Colonic mucosa (tissue), 4 donors: ENCODE results near the gene MSMO1. TPM values are rescaled to one million over a fixed set of nuclear protein-coding genes. Genes with fewer than 3 reads are reported as not detected.
A peak's percentile ranks its signal among the peaks of the same experiment; 100 is the strongest.

Experiments
- DNase-seq: peaks from one replicate; pipeline ENCODE4 v3.0.0-alpha.2; 2020
- H3K27ac ChIP-seq: fragments of 200-600 bp; one replicate; pipeline ENCODE4 v1.8.0; 2021
- H3K27me3 ChIP-seq: fragments of 200-600 bp; one replicate; pipeline ENCODE4 v1.8.0; 2021
- H3K36me3 ChIP-seq: fragments of 200-600 bp; one replicate; pipeline ENCODE4 v1.8.0; 2021
- H3K4me1 ChIP-seq: fragments of 200-600 bp; one replicate; pipeline ENCODE4 v1.8.0; 2021; ENCODE audit warnings: mild to moderate bottlenecking
- H3K4me3 ChIP-seq: fragments of 200-600 bp; one replicate; pipeline ENCODE4 v1.8.0; 2021
- H3K9ac ChIP-seq, 2 donors: one replicate each; pipeline ENCODE4 v1.7.0; 2013; ENCODE audit warnings: control low read depth in 2 of 2, low read depth in 2 of 2, low read length in 2 of 2
- H3K9me3 ChIP-seq: fragments of 200-600 bp; one replicate; pipeline ENCODE4 v1.8.0; 2021
- CTCF ChIP-seq: fragments of 200-600 bp; IDR thresholded peaks from one replicate; pipeline ENCODE4 v1.8.0; 2022; ENCODE audit warnings: antibody characterized with exemption, mild to moderate bottlenecking
- intact Hi-C: fragments of 100-400 bp; cut with DNase I; formaldehyde crosslinking; loops from one replicate; pipeline ENCODE4 v1.14.1; 2022
- total RNA-seq, 2 donors: library from RNA; stranded (reverse); fragmentation: NEBNext Ultra II Directional in 1 of 2; extraction: Animal tissue kit (Norgen Biotek cat#: 25700) in 1 of 2; gene quantifications; one replicate each; pipeline ENCODE4 v1.2.1, GENCODE V29; 2021
- donor health status: healthy.
- donor health status: DM: no; HTN: no; CAD: no.
- donor health status: DM: no; HTN: no; CAD: no.

Gene MSMO1
- total RNA-seq, 2 donors from 2014 or later: 51.7 to 290 TPM

GRCh38 chr4:165378745-165379677 is 51.5 kb downstream of the MSMO1 start, which contains the start of gene CPE:
TSS of gene CPE (plus strand) at chr4:165379008. CDS start at chr4:165379222, 214 bp downstream.
- peak; percentile 67 for DNase-seq
- Histone ChIP-seq H3K4me1 (no peaks in the 10 kb centered on the region), H3K9ac (peak within 1 kb of the TSS in 1 of 2 donors; percentile 41), H3K27ac (peak within 1 kb of the TSS; percentile 16), H3K4me3 (peak within 1 kb of the TSS; percentile 49), H3K36me3 (no peaks in the 10 kb centered on the region), H3K27me3 (no peaks in the 10 kb centered on the region), H3K9me3 (no peaks in the 10 kb centered on the region)
- intact Hi-C loops: no loop called here
- TF ChIP-seq CTCF: peak; percentile 39

- H3K27me3 ChIP-seq: no peaks in the 10 kb centered on the region
- no peaks in the 10 kb centered on the region for H3K9me3 ChIP-seq
- no peak for TF ChIP-seq CTCF
- intact Hi-C loops: no loop called here
- no peaks in the 10 kb centered on the region for H3K4me1 ChIP-seq
- H3K9ac ChIP-seq: no peak overlapping the region
- no peak for DNase-seq
- H3K36me3 ChIP-seq: no peaks in the 10 kb centered on the region
- peak overlapping the region; percentile 49 for H3K4me3 ChIP-seq
- H3K27ac ChIP-seq: no peak overlapping the region
Observed at GRCh38 chr4:165379678-165380064, 52.2 kb downstream of the MSMO1 start.

GRCh38 chr4:165380805-165381204 is 53.3 kb downstream of the MSMO1 start:
- no peak overlapping the region for H3K9ac ChIP-seq
- no peak for TF ChIP-seq CTCF

GRCh38 chr4:165381821-165382373 is 54.4 kb downstream of the MSMO1 start:
- Histone ChIP-seq H3K27ac (no peak overlapping the region), H3K27me3 (no peaks in the 10 kb centered on the region), H3K4me3 (no peak overlapping the region), H3K9me3 (no peaks in the 10 kb centered on the region), H3K9ac (no peak overlapping the region), H3K36me3 (no peaks in the 10 kb centered on the region), H3K4me1 (no peaks in the 10 kb centered on the region)
- DNase-seq: no peak
- intact Hi-C loops: no loop called here
- no peak for TF ChIP-seq CTCF

More at GRCh38 chr4:165380805-165381204, 53.3 kb downstream of the MSMO1 start:
- Histone ChIP-seq H3K9me3 (no peaks in the 10 kb centered on the region), H3K27ac (no peak overlapping the region), H3K4me1 (no peaks in the 10 kb centered on the region), H3K4me3 (no peak overlapping the region), H3K27me3 (no peaks in the 10 kb centered on the region), H3K36me3 (no peaks in the 10 kb centered on the region)
- no peak for DNase-seq
- intact Hi-C loops: no loop called here

GRCh38 chr4:165382640-165383039 is 55.2 kb downstream of the MSMO1 start:
- TF ChIP-seq CTCF: no peak
- intact Hi-C loops: no loop called here
- H3K4me1 ChIP-seq: no peaks in the 10 kb centered on the region
- no peak overlapping the region for H3K9ac ChIP-seq
- H3K36me3 ChIP-seq: no peaks in the 10 kb centered on the region
- H3K4me3 ChIP-seq: no peak overlapping the region
- H3K27me3 ChIP-seq: no peaks in the 10 kb centered on the region
- DNase-seq: no peak
- H3K27ac ChIP-seq: no peak overlapping the region
- H3K9me3 ChIP-seq: no peaks in the 10 kb centered on the region
